GM18861 (cell line): ENCODE data around the gene SLC32A1.
A peak's percentile ranks its signal among the peaks of the same experiment; 100 is the strongest.

ENCODE experiments used
- ATAC-seq: cut with Tn5 transposase; IDR thresholded peaks from one replicate; pipeline ENCODE4 v1.9.1; 2021; ENCODE audit not compliant: unreplicated experiment

The SLC32A1 gene

DNA sequence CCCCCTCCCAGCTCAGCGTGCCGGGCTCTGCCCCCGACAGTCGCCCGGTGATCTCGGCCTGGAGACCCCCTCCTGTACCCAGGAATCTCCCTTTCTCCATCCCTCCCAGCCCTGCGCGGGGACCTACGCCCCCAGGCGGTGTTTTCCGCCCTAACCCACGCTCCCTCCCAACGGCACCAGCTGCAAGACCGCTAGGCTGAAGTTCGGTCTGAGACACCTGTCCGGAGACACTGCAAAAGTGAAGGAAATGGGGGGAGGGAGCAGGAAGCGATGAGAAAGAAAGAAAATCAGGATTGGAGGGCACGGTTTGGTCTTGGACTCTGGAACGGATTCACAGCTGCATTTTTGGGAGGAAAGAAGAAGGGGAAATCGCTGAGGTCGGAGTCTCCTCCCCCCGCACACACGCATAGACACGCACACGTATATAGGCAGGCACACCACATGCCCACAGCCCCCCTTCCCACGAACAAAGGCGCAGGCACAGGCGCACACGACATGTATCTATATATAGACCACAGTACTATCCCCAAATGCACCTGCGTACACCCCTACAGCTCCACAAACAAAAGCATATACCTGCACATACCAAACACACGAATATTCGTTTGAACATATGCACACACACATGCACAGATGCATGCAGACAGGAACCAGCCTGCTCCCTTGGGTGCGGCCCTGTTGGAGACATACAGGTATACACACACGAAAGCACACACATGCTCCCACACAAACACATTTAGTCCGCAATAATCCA is 1.0 kb downstream of the SLC32A1 start:
- no peak for ATAC-seq

DNA sequence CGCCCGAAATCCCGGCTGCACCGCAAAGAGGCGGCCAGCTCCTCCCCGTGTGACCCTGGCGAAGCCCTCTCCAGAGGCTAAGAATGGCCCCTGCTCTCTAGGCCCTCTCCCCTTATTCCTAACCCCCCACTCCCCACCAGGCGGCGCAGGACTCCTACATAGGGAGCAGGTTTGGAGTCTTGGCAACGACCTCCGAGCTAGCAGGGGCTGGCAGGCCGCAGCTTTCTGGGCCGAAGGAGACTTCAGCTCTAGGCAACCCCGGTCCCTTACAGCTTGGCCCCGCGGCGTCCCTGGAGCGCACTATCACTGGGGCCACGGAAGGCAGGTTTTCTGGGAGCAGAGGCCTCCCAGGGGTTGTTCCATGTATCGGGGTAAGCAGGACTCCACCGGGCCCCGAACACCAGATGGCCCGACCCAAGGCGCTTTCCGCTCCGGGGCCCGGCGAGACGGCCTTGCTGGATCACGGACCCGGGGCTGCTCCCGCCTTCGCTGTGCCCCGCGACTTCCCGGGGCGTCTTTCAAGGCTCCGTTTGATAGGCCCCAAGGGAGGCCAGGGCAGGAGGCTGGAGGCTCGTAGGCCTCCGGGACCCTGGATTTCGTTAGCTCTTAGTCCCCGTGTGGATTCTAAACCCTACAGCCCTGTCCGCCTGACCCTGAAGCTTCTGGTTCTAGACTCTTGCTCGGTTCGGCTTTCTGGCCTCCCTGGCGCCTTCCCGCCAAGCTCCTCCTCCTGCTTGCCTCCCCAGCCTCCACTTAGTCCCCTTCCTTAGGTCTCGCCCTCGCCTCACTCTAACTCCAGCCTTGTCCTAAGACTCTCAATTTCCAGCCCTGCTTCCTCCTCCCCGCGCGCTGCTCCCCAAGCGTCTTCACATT is 1.9 kb downstream of the SLC32A1 start:
- no peak for ATAC-seq

- ATAC-seq = no peak
Observed at GRCh38 chr20:38726804-38727606, 2.7 kb downstream of the SLC32A1 start.

DNA sequence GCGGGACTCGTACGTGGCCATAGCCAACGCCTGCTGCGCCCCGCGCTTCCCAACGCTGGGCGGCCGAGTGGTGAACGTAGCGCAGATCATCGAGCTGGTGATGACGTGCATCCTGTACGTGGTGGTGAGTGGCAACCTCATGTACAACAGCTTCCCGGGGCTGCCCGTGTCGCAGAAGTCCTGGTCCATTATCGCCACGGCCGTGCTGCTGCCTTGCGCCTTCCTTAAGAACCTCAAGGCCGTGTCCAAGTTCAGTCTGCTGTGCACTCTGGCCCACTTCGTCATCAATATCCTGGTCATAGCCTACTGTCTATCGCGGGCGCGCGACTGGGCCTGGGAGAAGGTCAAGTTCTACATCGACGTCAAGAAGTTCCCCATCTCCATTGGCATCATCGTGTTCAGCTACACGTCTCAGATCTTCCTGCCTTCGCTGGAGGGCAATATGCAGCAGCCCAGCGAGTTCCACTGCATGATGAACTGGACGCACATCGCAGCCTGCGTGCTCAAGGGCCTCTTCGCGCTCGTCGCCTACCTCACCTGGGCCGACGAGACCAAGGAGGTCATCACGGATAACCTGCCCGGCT is 3.4 kb downstream of the SLC32A1 start:
- ATAC-seq = no peak

GRCh38 chr20:38728191-38728781 is 4.0 kb downstream of the SLC32A1 start:
- no peak for ATAC-seq

GRCh38 chr20:38728911-38729642 is 4.8 kb downstream of the SLC32A1 start:
- ATAC-seq = no peak

GRCh38 chr20:38729767-38730166 is 5.5 kb downstream of the SLC32A1 start:
- no peak for ATAC-seq

- no peak for ATAC-seq
Observed at GRCh38 chr20:38730167-38730988, 6.1 kb downstream of the SLC32A1 start.

DNA sequence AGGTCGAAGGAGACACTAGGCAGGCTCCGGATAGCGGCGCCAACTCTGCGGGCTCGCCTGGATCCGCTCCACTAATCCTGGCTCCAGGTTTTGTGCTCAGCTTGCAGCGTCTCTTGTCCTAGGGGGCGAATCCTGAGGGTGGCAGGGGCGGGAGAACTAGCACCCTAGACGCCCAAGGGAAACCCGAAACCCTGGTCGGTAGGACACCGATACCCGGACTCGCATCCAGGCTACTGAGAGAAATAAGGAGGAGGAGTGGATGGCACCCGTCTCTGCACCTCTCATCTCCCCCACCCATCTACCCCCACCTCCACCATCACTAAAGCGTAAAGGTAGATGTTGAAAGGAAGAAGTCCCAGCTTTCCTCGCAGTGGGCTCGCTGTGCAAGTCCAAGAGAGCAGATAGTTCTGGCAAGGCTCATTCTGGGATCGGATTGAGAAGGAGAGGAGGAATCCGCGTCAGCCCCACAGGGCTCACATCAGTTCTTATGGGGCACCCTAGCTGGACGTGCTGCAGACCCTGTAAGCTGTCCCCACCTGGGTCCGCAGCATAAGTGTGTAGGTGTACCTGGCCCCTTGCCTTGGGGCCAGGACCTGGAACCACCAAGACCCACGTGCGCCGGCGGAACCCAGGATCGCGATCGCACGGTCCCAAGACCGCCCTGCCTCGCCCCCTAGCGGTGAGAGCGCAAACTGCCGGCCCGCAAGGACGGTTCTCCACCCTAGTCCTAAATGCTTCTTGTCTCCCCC is 6.9 kb downstream of the SLC32A1 start:
- ATAC-seq = no peak

DNA sequence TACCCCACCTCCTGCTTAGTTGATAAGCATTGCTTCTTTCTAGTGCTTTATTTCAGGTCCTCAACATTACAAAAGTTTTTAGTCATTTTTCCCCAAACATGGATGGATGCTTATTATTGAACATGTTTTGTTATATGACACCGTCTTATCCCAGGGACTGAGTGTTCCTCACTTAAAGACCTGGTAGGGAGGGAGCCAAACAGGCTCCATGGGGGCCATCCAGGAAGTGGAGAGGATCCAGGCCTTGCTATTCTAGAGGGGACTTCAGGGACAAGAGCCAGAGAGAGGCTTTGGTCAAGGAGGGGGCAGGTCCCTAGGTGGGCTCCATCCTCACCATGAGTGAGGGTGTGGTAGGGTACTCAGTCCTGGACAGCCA is 7.4 kb downstream of the SLC32A1 start:
- no peak for ATAC-seq

DNA sequence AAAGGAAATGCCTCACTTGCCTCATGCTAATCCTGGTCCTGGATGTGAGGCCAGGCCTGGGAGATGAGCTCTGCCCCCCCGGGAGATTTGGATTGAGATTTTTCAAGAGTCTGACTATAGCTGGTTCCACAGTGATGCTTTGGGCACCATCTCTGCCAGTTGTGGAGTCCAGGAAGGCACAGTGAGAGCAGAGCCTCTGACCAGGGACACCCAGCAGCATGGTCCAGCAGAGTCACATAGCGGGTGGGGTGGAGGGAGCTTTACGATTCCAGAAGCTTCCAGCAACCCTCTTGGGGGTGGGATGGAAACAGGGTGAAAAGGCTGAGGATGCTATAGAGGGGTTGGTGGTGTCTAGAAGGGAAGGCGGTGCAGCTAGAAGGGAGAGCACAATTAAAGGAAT is 8.7 kb downstream of the SLC32A1 start:
- no peak for ATAC-seq

DNA sequence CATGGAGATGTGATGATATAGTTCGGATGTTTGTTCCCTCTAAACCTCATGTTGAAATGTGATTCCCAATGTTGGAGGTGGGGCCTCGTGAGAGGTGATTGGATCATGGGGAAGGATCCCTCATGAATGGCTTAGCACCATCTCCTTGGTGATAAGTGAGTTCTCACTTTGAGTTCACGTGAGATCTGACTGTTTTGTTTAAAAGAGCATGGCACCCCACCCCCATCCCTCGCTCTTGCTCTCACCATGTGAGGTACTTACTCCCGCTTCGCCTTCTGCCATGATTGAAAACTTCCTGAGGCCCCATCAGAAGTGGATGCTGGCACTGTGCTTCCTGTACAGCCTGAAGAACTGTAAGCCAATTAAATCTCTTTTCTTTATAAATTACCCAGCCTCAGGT is 10.9 kb downstream of the SLC32A1 start:
- no peak for ATAC-seq

GRCh38 chr20:38737887-38738286 is 13.6 kb downstream of the SLC32A1 start:
- ATAC-seq = no peak

DNA sequence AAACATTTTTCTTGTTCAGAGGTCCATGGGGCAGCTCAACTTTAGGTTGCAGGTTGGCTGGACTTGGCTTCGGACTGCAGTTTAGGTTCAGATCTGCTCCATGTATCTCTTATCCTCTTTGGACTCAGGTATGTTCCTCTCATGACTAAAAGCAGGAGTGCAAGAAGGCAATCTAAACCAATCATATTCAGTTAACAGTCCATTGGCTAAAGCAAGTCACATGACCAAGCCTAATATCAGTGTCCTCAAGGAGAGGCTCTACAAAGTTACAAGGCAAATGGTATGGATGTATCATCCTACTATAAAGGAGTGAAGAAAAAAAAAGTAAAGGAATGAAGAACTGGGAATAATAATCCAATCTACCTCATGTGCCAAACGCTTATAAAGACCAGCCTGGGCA is 21.5 kb downstream of the SLC32A1 start:
- no peak for ATAC-seq

DNA sequence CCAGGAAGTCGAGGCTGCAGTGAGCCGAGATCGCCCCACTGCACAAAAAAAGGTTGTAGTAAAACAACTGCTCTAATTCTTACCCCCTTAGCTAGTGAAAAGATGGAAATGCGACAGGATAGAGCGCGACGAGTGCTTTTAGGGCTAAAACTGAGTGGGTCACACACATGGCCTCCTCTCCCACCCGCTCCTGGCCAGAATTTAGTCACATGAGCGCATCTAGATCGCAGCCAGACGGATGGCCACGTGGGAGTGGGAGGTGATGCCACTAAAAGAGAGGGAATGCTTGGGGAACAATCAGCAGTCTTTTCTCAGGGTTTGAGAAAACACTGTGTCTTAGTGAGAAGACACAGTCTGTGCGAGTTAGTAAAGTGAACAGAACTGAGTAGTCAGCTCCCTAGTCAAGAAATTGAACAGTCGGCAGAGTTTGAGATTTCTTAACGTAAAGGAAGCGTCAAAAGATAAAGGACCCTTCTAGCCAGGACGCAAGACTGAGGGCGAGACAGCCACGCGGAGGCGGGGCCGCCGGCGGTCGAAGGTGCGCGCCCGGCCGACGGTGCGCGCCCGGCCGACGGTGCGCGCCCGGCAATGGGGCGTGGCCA is 23.3 kb downstream of the SLC32A1 start:
- no peak for ATAC-seq

DNA sequence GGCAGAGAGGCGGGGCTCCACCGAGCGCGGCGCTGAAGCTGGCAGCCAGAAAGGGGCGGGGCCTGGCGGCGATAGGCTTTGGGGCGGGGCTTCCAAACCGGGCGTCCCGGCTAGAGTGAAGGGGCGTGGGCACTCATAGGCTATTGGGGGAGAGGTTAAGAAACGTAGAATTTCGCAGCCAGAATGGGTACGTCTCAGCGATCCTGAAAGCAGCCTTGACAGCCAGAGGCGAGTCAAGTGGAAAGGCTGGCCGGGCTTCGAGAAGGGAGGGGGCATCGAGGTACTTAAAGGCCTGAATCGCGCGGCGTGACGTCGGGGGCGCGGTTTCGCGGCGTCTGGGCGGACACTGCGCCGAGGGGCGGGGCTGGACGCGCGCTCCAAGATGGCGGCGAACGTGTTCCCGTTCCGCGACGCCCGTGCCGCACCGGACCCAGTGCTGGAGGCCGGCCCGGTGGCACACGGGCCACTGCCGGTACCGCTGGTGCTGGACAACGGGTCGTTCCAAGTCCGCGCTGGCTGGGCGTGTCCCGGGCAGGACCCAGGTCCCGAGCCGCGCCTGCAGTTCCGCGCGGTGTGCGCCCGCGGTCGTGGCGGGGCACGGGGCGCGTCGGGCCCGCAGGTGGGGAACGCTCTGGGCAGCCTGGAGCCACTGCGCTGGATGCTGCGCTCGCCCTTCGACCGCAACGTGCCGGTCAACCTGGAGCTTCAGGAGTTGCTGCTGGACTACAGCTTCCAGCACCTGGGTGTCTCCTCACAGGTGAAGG is 24.0 kb downstream of the SLC32A1 start, which contains the start of gene ACTR5:
ACTR5 (plus strand) TSS at position 364 of the 764 bp plus-strand sequence; CDS start at position 383, 19 bp downstream.
- ATAC-seq = peak; percentile 65

- ATAC-seq = no peak
Observed at GRCh38 chr20:38748861-38749149, 24.5 kb downstream of the SLC32A1 start.
